Skeletal muscle cell (primary cell): ENCODE measurements around the gene FOXF1.

ENCODE experiments used
- DNase-seq: peaks from one replicate; pipeline ENCODE4 v3.0.0-alpha.2; 2010; ENCODE audit warnings: low read depth
- H3K4me3 ChIP-seq: 2 replicates; pipeline ENCODE4 v1.5.1; 2011; ENCODE audit warnings: low read depth, mild to moderate bottlenecking, control low read depth, low read length, moderate library complexity

FOXF1 gene

GRCh38 chr16:86529160-86529559 is 18.8 kb downstream of the FOXF1 start:
- H3K4me3 ChIP-seq, result no peak overlapping the region
- DNase-seq, result no peak

DNA sequence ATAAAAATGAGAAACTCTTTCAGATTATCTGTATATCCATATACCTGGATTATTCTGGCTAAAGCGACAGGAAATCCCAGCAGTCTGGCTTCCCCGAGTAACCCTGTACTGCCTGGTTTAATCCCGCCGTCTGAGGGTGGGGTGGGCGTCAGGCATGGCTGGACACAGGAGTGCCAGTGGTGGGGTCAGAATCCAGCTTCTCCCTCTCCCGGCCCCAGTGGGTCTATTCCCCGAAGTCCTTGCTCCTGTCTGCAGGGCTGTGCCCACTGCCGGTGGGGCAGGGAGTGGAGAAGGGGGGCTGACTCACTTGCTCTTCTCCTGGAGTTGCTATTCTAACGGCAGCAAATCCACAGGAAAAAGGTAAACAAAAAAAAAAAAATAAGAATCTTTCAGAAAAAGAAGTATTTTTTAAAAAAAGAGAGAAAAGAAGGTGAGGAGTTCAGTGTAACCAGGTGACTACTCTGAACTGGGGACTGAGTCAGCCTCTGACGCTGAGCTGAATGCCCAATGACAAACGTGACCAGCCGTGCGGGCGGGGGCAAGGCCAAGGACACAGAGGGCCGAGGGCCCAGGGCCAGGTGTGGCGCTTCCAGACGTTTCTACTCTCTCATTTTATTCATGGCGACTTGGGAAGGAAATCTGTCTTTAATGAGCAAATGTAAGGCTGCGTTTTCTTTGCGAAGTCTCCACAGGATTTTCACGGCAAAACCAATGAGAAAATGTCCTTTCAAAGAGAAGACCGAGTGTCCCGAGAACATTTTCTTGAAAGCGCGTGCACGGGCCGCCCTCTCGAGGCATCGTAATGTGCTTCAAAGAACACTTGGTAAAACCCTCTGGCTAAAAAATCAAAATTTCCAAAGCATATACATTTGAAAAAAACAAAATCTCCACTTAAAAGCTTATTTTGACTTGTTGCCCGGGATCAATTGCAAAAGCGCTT is 20.2 kb downstream of the FOXF1 start:
- no peak overlapping the region for H3K4me3 ChIP-seq
- DNase-seq, result no peak

- DNase-seq, result no peak
- no peak overlapping the region for H3K4me3 ChIP-seq
These were observed 20.8 kb downstream of the FOXF1 start for GRCh38 chr16:86531191-86531545.

DNA sequence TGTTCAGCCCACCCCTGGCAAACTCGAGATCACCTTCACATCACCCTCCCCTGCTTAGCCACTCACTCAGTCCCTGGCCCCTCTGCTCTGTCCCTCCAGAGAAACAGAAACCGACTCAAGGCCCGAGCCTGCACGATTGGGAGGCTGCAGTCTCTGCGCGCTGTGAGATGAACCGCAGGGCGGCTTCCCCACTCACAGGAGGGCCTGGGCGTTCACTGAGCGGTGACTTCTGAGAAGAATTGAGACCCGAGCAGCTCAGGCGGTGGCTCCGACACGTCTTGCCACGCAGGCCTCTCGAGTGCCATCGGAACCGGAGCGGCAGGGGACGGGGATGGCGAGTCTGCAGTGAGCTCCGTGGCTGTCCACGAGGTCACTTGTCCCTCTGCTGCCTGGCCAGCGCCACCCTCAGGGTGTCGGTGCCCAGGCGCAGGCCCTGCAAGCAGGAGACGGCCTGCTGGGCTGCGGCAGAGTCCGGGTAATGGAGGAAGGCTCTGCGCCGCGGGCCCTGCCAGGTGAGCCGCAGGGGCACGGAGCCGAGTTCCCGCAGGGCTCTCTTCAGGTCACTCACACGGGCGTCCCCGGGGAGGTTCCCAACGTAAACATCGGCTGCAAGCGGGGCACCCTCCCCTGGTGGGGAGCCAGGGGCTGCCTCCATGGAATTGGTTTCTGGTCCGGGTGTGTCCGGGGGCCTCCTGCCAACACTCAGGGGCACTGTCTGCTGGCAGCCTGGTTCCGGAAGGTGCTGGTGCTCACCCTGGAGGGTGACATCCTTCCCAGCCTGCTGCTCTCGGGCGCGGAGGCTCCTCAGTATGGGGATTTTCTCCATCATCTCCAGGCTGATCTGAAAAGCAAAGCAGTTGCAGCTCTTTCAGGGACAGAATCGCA is 21.6 kb downstream of the FOXF1 start:
- H3K4me3 ChIP-seq, result no peak overlapping the region
- no peak for DNase-seq

- no peak overlapping the region for H3K4me3 ChIP-seq
- no peak for DNase-seq
These were observed 22.1 kb downstream of the FOXF1 start for GRCh38 chr16:86532526-86532815.

DNA sequence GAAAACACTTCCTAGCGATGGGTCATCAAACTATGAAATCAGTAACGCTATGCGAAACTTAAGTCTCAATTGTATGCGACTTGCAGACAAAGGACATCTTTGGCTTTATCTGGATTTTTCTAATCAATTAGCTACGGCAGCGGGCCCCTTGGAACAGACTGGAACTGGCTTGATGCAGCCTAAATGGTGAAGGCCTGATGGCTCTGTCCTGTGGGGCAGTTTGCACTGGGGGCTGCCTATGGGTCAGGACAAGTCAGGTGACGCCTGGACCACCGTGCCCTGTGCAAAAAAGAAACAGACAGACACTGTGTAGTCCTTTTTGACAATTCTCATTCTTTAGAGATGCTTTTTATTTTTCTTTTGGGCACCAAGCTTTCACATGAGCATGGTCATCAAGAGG is 22.7 kb downstream of the FOXF1 start:
- DNase-seq, result no peak
- H3K4me3 ChIP-seq, result no peak overlapping the region

DNA sequence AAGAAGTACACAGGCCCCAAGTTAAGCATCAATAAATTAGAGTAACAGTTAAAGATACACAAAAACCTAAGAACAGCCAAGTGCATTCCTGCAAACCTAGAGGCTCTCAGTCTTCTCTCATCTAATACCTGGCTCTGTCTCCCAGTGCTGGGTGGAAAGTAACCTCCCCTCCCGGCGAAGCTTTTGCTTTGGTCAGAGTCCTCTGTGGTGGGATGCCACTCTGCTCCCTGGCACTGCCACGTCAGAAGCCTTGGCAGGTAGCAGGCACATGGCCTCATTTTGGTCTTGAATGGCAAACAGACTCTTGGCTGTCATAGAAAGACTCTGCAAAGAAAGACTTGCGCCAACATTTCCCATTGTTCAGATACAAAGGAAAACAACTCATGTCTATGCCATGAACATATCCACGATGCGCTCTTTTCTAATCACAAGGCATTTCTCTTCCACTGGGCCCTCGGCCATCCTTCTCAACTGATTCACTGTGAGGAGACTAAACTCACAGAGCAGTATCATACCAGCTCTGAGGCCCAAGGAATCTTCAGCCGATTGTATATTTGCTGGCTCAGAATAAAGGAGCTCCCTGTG is 23.5 kb downstream of the FOXF1 start:
- DNase-seq, result no peak
- H3K4me3 ChIP-seq, result no peak overlapping the region

- no peak overlapping the region for H3K4me3 ChIP-seq
- DNase-seq, result no peak
These were observed 24.7 kb downstream of the FOXF1 start for GRCh38 chr16:86534779-86535615.

- no peak for DNase-seq
- no peak overlapping the region for H3K4me3 ChIP-seq
These were observed 26.3 kb downstream of the FOXF1 start for GRCh38 chr16:86536621-86537020.

- no peak for DNase-seq
- H3K4me3 ChIP-seq, result no peak overlapping the region
These were observed 27.2 kb downstream of the FOXF1 start for GRCh38 chr16:86537486-86537885.

- no peak overlapping the region for H3K4me3 ChIP-seq
- no peak for DNase-seq
These were observed 28.0 kb downstream of the FOXF1 start for GRCh38 chr16:86538196-86538780.

DNA sequence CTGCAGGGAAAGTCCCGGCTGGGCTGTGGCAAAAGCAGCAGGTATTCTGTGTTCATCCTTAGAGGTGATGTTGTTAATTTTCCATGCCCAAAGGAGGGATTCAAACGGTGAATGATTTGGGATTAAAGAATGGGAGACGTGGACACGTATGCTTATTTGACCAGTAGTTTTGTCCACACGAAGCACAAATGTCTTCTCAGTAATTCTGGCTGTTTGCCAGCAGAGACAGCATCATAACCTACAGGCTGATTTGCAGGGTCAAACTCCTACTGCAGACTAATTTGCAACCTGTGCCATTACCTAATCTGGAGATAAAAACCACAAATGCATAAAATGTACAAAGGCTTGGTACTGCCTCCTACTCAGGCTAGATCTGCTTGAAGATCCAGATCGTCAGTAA is 30.6 kb downstream of the FOXF1 start:
- H3K4me3 ChIP-seq, result no peak overlapping the region
- no peak for DNase-seq

DNA sequence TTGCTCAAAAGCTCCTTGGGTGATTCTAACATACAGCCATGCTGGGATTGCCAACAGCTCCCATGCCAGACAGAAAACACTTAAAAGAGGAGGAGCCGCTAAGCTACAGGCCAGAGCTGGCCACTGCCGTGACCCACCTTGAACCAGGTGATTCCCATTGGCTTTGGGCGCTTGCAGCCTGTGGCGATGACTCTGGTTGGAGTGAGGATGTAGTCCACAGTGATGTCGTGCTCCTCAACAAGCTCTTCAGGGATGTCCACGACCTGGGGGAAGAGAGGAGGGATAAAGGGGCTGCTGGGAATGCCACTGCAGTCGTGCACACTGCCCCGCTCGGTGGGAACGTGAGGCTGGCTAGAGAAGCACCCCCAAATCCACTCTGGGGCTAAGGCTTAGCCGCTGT is 31.2 kb downstream of the FOXF1 start:
- H3K4me3 ChIP-seq, result no peak overlapping the region
- DNase-seq, result no peak

GRCh38 chr16:86542756-86543750 is 32.7 kb downstream of the FOXF1 start:
- no peak for DNase-seq
- H3K4me3 ChIP-seq, result no peak overlapping the region

- no peak for DNase-seq
- H3K4me3 ChIP-seq, result no peak overlapping the region
These were observed 35.2 kb downstream of the FOXF1 start for GRCh38 chr16:86545481-86545880.

DNA sequence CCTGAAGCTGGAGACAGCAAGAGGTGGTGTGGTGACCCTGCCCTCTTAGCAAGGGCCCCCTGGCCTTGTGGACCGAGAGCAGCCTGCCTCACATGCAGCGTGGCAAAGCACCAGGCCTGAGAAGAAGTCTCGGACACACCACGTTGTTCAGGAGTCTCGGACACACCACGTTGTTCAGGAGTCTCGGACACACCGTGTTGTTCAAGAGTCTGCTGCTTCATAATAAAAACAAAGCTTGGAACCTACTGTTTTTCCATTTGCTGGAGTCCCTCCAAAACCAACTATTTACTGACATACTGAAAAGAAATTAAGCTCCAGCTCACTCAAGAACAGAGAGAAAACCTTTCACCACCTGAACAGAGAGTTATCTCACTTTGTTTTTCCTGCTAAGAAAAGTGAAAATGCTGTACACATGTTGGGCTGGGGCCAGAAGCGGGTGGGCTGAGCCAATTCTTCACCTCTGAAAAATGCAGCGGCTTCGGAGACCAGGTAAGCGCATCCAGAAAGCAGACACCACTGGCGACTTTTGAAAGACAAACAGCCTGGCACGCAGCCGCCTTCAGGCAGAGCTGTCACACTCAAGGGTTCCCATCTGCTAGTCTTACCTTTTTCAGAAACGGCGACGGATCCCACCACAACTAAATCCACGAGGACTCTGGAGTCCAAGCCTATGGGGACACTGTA is 35.8 kb downstream of the FOXF1 start:
- DNase-seq, result no peak
- no peak overlapping the region for H3K4me3 ChIP-seq

DNA sequence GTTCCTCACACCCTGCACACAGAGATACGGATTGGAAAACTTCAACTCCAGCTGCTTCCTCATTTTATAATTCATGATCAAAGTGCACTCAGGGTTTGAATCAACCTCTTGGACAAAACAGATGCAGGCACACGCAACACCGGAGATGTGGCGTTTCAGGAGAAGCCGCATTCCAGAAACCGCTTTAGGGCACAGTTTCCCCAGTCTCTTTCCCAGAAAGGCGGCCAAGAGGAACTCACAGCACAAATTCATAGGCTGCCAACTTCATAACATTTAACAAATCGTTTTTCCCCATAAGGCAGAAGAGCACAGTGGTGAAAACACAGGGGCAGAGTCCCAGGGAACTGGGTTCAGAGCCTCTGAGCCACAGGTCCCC is 36.3 kb downstream of the FOXF1 start:
- H3K4me3 ChIP-seq, result no peak overlapping the region
- DNase-seq, result no peak

GRCh38 chr16:86547286-86547685 is 37.0 kb downstream of the FOXF1 start:
- no peak for DNase-seq
- no peak overlapping the region for H3K4me3 ChIP-seq
